Kidney (tissue), 14 donors: ENCODE measurements around the gene STK38L. TPM values are rescaled to one million over a fixed set of nuclear protein-coding genes. Genes with fewer than 3 reads are reported as not detected.

ENCODE experiments used
- DNase-seq, 5 donors: peaks; one replicate each; pipeline ENCODE4 v3.0.0-alpha.2; 2013 to 2020
- FAIRE-seq: peaks from 2 replicates; lab custom pipeline; 2012; peaks lifted over from hg19 to GRCh38; lab: Jason Lieb, UNC
- H3K27ac ChIP-seq, 2 donors: one replicate each; pipeline ENCODE4 v1.7.0; 2013; ENCODE audit warnings: low read depth in 2 of 2, low read length in 2 of 2, inconsistent platforms in 1 of 2
- H3K27me3 ChIP-seq: one replicate; pipeline ENCODE4 v1.7.1; 2013; ENCODE audit warnings: low read length, inconsistent platforms; ENCODE audit not compliant: control insufficient read depth, insufficient read depth
- H3K36me3 ChIP-seq, 3 donors: one replicate each; pipeline versions ENCODE4 v1.7.0 to v1.7.1; 2013; ENCODE audit warnings: low read length in 3 of 3, control low read depth in 1 of 3, inconsistent platforms in 1 of 3; ENCODE audit not compliant: insufficient read depth in 3 of 3, control insufficient read depth in 2 of 3
- H3K4me1 ChIP-seq, 3 donors: one replicate each; pipeline versions ENCODE4 v1.7.0 to v1.7.1; 2013; ENCODE audit warnings: low read length in 3 of 3, inconsistent platforms in 1 of 3, low read depth in 1 of 3; ENCODE audit not compliant: control insufficient read depth in 2 of 3, insufficient read depth in 2 of 3
- H3K4me3 ChIP-seq, 3 donors: one replicate each; pipeline versions ENCODE4 v1.7.0 to v1.8.1; 2013; ENCODE audit warnings: low read length in 3 of 3, control low read depth in 1 of 3, inconsistent platforms in 1 of 3
- H3K9ac ChIP-seq, 3 donors: one replicate each; pipeline versions ENCODE4 v1.7.0 to v1.7.1; 2013; ENCODE audit warnings: low read length in 3 of 3, control low read depth in 1 of 3, inconsistent platforms in 1 of 3
- H3K9me3 ChIP-seq, 3 donors: one replicate each; pipeline versions ENCODE4 v1.7.0 to v1.7.1; 2013; ENCODE audit warnings: low read length in 3 of 3, control low read depth in 1 of 3, inconsistent platforms in 1 of 3; ENCODE audit not compliant: control insufficient read depth in 2 of 3, insufficient read depth in 1 of 3
- CTCF ChIP-seq: IDR thresholded peaks from 3 replicates; pipeline ENCODE4 v1.5.1; 2012; ENCODE audit warnings: mild to moderate bottlenecking, moderate library complexity, borderline replicate concordance; ENCODE audit not compliant: insufficient read depth; ENCODE audit errors: extremely low read depth
- intact Hi-C: fragments of 100-400 bp; cut with DNase I; formaldehyde crosslinking; loops from one replicate; pipeline ENCODE4 v1.11.1; 2022
- polyA plus RNA-seq: library from polyadenylated mRNA; stranded (reverse); fragments of 350-450 nt; fragmentation: Illumina TruSeq; extraction: RNeasy Lipid Tissue Mini Kit (QIAGEN cat#74804); gene quantifications from one replicate; pipeline ENCODE4 v1.2.3, GENCODE V29; 2014; ENCODE audit warnings: low read depth, low replicate concordance; ENCODE audit not compliant: insufficient read depth
- total RNA-seq: library from RNA; stranded (reverse); fragmentation: NEBNext Ultra II Directional; extraction: Animal tissue kit (Norgen Biotek cat#: 25700); gene quantifications from one replicate; pipeline ENCODE4 v1.2.1, GENCODE V29; 2021
- donor health status: control.
- donor health status: control.
- donor health status: control.
- donor health status: control.
- donor health status: control.
- donor health status: DM: yes; HTN: yes; CAD: no.
- donor health status: Normal renal cell carcinoma (clear cell type).

Gene STK38L
- total and polyA plus RNA-seq, 2 donors from 2014 or later, result 5.2 to 43.6 TPM

- no peak for FAIRE-seq
- Histone ChIP-seq H3K4me3 (no peak overlapping the region), H3K9me3 (no peaks in the 10 kb centered on the region), H3K36me3 (no peaks in the 10 kb centered on the region), H3K27ac (no peak overlapping the region), H3K9ac (no peak overlapping the region), H3K4me1 (no peaks in the 10 kb centered on the region), H3K27me3 (no peaks in the 10 kb centered on the region)
- intact Hi-C loops, result no loop called here
- no peak for TF ChIP-seq CTCF
- DNase-seq, result no peak
Measured at GRCh38 chr12:27355979-27356378, 111.9 kb downstream of the STK38L start.

GRCh38 chr12:27359578-27360340 is 115.7 kb downstream of the STK38L start:
- H3K9ac ChIP-seq, result no peak overlapping the region
- peaks cover 0 to 3% (median 0%) of the 10 kb centered on the region in 3 donors for H3K9me3 ChIP-seq
- DNase-seq (no peak), FAIRE-seq (no peak)
- H3K36me3 ChIP-seq, result no peaks in the 10 kb centered on the region
- H3K4me1 ChIP-seq, result no peaks in the 10 kb centered on the region
- no peak overlapping the region for H3K27ac ChIP-seq
- no peak overlapping the region for H3K4me3 ChIP-seq
- H3K27me3 ChIP-seq, result no peaks in the 10 kb centered on the region
- TF ChIP-seq CTCF, result no peak
- intact Hi-C loops, result no loop called here

GRCh38 chr12:27361372-27361771 is 117.3 kb downstream of the STK38L start:
- intact Hi-C loops, result no loop called here
- FAIRE-seq, result no peak
- no peak for TF ChIP-seq CTCF

More at GRCh38 chr12:27361372-27361771, 117.3 kb downstream of the STK38L start:
- Histone ChIP-seq H3K9ac (no peak overlapping the region), H3K27ac (no peak overlapping the region), H3K4me3 (no peak overlapping the region), H3K9me3 (peaks cover 0 to 3% (median 0%) of the 10 kb centered on the region in 3 donors), H3K27me3 (no peaks in the 10 kb centered on the region), H3K36me3 (no peaks in the 10 kb centered on the region), H3K4me1 (no peaks in the 10 kb centered on the region)
- no peak for DNase-seq
